ENCODE data around the gene MINDY4.

The MINDY4 gene

GRCh38 chr7:30906515-30907240, 135.5 kb downstream of the MINDY4 start:
- Histone ChIP-seq H3K27ac (no peak overlapping the region), H3K9me3 (ENCODE audit: severe bottlenecking) (no peaks in the 10 kb centered on the region), H3K36me3 (no peaks in the 10 kb centered on the region), H3K27me3 (ENCODE audit: insufficient read depth, low read depth, severe bottlenecking) (no peaks in the 10 kb centered on the region), H3K4me3 (ENCODE audit: low read depth, low read length) (no peak overlapping the region)
- DNase-seq: peak; percentile 53
- TF ChIP-seq CTCF (IDR thresholded peaks at IDR 0.05; ENCODE audit: low read depth, low read length): no peak

- no peak for DNase-seq
- H3K27ac ChIP-seq: no peak overlapping the region
- no peaks in the 10 kb centered on the region for H3K27me3 ChIP-seq (ENCODE audit: insufficient read depth, low read depth, severe bottlenecking)
- TF ChIP-seq CTCF (IDR thresholded peaks at IDR 0.05; ENCODE audit: low read depth, low read length): no peak
- H3K4me3 ChIP-seq (ENCODE audit: low read depth, low read length): no peak overlapping the region
- no peaks in the 10 kb centered on the region for H3K9me3 ChIP-seq (ENCODE audit: severe bottlenecking)
- no peaks in the 10 kb centered on the region for H3K36me3 ChIP-seq
Measured at GRCh38 chr7:30907527-30908267, 136.5 kb downstream of the MINDY4 start.

GRCh38 chr7:30908681-30909080, 137.5 kb downstream of the MINDY4 start:
- no peak overlapping the region for H3K4me3 ChIP-seq (ENCODE audit: low read depth, low read length)
- H3K27me3 ChIP-seq (ENCODE audit: insufficient read depth, low read depth, severe bottlenecking): no peaks in the 10 kb centered on the region
- no peaks in the 10 kb centered on the region for H3K36me3 ChIP-seq
- no peak for TF ChIP-seq CTCF (IDR thresholded peaks at IDR 0.05; ENCODE audit: low read depth, low read length)
- H3K9me3 ChIP-seq (ENCODE audit: severe bottlenecking): no peaks in the 10 kb centered on the region
- no peak for DNase-seq
- no peak overlapping the region for H3K27ac ChIP-seq

GRCh38 chr7:30909431-30909830, 138.2 kb downstream of the MINDY4 start:
- Histone ChIP-seq H3K27me3 (ENCODE audit: insufficient read depth, low read depth, severe bottlenecking) (no peaks in the 10 kb centered on the region), H3K27ac (no peak overlapping the region), H3K4me3 (ENCODE audit: low read depth, low read length) (no peak overlapping the region), H3K36me3 (no peaks in the 10 kb centered on the region), H3K9me3 (ENCODE audit: severe bottlenecking) (no peaks in the 10 kb centered on the region)
- DNase-seq: no peak
- TF ChIP-seq CTCF (IDR thresholded peaks at IDR 0.05; ENCODE audit: low read depth, low read length): no peak

GRCh38 chr7:30910411-30911073, 139.3 kb downstream of the MINDY4 start:
- Histone ChIP-seq H3K27ac (peak overlapping the region; percentile 67), H3K27me3 (ENCODE audit: insufficient read depth, low read depth, severe bottlenecking) (no peaks in the 10 kb centered on the region), H3K9me3 (ENCODE audit: severe bottlenecking) (no peaks in the 10 kb centered on the region), H3K36me3 (no peaks in the 10 kb centered on the region), H3K4me3 (ENCODE audit: low read depth, low read length) (no peak overlapping the region)
- no peak for TF ChIP-seq CTCF (IDR thresholded peaks at IDR 0.05; ENCODE audit: low read depth, low read length)
- no peak for DNase-seq
